Esophagus (tissue), 2 donors: ENCODE results near the gene TPRG1. TPM values are rescaled to one million over a fixed set of nuclear protein-coding genes. Genes with fewer than 3 reads are reported as not detected.

Experiments used
- H3K27ac ChIP-seq, 2 donors: one replicate each; pipeline ENCODE4 v1.5.1; 2013; ENCODE audit warnings: low read depth in 2 of 2, mild to moderate bottlenecking in 2 of 2, inconsistent platforms in 1 of 2, low read length in 1 of 2, moderate library complexity in 1 of 2
- H3K27me3 ChIP-seq, 2 donors: one replicate each; pipeline ENCODE4 v1.6.1; 2013; ENCODE audit warnings: low read length in 2 of 2, control low read depth in 1 of 2, mild to moderate bottlenecking in 1 of 2; ENCODE audit not compliant: insufficient read depth in 2 of 2, control insufficient read depth in 1 of 2
- H3K36me3 ChIP-seq, 2 donors: one replicate each; pipeline ENCODE4 v1.6.1; 2013; ENCODE audit warnings: low read length in 1 of 2; ENCODE audit not compliant: control insufficient read depth in 2 of 2, insufficient read depth in 2 of 2
- H3K4me1 ChIP-seq, 2 donors: one replicate each; pipeline ENCODE4 v1.6.1; 2013; ENCODE audit warnings: low read length in 1 of 2; ENCODE audit not compliant: control insufficient read depth in 2 of 2, insufficient read depth in 2 of 2
- H3K4me3 ChIP-seq, 2 donors: one replicate each; pipeline ENCODE4 v1.5.1; 2013; ENCODE audit warnings: low read length in 2 of 2, mild to moderate bottlenecking in 2 of 2, low read depth in 1 of 2, moderate library complexity in 1 of 2
- H3K9me3 ChIP-seq, 2 donors: one replicate each; pipeline ENCODE4 v1.6.1; 2013; ENCODE audit warnings: mild to moderate bottlenecking in 2 of 2, low read depth in 1 of 2, low read length in 1 of 2, moderate library complexity in 1 of 2; ENCODE audit not compliant: control insufficient read depth in 2 of 2, insufficient read depth in 1 of 2
- WGBS, 2 donors: extraction: QIAGEN DNeasy Blood & Tissue Kit; methylation state at CpG; one replicate each; pipeline ENCODE4 v1.1.7; 2013; 5-methylcytosine and 5-hydroxymethylcytosine counted together
- polyA plus RNA-seq, 2 donors: library from polyadenylated mRNA; stranded (reverse); fragments of 200-250 nt; gene quantifications; one replicate each; pipeline ENCODE4 v1.2.3, GENCODE V29; 2013
- donor health status: healthy with polysubstance abuse.
- donor health status: Bipolar disorder and iron deficiency.

TPRG1 gene
- polyA plus RNA-seq, 2 donors: 50.3 to 61.0 TPM

DNA sequence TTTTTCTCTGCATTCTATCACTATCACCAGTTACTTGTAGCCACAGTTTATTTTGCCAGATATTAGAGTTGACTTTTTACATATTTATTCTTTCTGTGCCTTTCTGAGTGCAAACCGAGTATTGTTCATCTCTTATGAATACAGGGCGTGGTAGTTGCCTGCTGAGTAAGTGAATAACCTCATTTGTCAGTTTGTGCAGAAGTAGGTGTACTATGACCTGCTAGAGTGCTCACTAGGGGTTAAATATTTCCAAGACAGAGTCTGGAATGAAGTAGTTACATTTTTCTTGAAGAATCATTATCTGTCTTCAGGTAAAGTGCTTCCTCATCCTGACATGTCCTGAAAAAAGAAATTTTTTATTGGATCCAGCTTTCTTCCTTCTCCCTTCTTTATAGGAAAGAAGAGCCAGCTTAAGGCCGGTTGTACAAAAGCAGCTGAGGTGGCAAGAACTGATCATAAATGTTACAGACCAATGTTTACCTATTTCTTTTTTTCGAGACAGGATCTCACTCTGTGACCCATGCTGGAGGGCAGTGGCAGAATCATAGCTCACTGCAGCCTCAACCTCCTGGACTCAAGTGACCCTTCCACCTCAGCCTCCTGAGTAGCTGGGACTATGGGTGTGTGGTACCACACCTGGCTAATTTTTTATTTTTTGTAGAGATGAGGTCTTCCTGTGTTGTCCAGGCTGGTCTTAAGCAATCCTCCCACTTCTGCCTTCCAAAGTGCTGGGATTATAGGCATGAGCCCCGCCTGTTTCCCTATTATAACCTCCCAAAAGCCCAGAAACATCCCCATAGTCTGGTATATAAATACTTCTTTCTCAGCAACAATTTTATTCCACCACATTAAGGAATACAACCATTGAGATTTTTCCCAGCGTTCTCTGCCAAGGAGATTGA lies 182.5 kb downstream of the TPRG1 start:
- Histone ChIP-seq H3K27ac (peak overlapping the region; percentile 71 to 92), H3K27me3 (no peaks in the 10 kb centered on the region), H3K4me3 (no peak overlapping the region), H3K36me3 (no peaks in the 10 kb centered on the region), H3K9me3 (no peaks in the 10 kb centered on the region), H3K4me1 (peaks cover 0 to 3% of the 10 kb centered on the region in 2 donors)
- WGBS, 2 donors: 61% methylated on average over 6 of the region's 6 CpGs

DNA sequence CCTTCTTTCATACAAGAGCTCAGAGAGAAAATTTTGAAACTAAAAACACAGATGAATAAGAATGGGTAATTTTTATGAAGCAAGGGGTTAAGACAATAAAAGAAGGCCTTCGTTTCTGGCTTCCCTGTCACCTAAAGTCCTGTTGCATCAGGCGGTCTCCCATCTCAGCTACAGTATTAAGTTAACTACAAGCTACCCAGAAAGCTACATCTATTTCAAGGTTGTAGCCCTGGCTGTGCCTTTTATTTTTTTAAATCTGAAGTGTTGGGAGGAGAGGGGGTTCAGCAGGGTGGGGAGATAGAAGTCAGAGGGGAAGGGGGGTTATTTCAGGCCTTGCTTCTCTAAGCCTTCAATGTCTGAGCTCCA lies 183.3 kb downstream of the TPRG1 start:
- H3K27ac ChIP-seq: peak overlapping the region; percentile 87 to 91
- H3K4me1 ChIP-seq: peaks cover 0 to 3% of the 10 kb centered on the region in 2 donors
- no peaks in the 10 kb centered on the region for H3K36me3 ChIP-seq
- H3K9me3 ChIP-seq: no peaks in the 10 kb centered on the region
- WGBS, 2 donors: 64 to 70% methylated on average over 2 of the region's 2 CpGs
- H3K27me3 ChIP-seq: no peaks in the 10 kb centered on the region
- H3K4me3 ChIP-seq: no peak overlapping the region

DNA sequence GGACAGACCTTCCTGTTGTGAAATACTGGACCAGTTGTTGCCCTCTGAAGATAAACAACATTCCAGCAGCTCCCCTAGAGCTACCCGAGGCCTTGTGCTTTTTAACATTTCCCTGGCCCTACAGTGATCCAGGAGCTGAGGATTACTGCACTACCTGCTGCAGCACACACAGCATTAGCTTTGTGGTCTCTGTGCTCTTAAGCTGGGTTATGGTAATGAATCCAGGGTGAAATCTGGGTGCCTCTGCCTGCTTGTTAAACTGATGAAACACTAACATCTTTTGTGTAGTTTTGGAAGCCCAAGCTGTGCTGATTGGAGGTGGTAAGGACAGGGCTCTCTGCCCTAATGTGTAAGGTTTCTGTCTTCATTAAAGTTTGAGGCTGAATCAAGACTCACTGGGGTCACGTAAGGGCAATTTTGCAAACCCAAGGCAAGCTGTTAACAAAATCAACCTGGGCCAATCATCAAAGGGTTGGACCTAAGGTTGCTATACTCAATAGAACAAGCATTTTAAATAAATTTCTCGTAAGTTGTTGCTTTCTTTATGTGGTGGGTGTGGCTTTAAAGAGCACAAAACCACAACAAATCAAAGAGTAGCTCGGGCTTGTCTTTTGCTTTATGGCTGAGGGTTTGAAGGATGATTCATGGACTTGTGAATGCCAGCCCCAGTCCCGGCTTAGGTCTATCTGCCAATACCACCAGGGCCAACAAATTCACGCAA lies 183.9 kb downstream of the TPRG1 start:
- Histone ChIP-seq H3K4me1 (peaks cover 0 to 3% of the 10 kb centered on the region in 2 donors), H3K9me3 (no peaks in the 10 kb centered on the region), H3K27ac (peak overlapping the region; percentile 87 to 91), H3K4me3 (no peak overlapping the region), H3K27me3 (no peaks in the 10 kb centered on the region), H3K36me3 (no peaks in the 10 kb centered on the region)
- WGBS, 2 donors: 29 to 38% methylated on average over 6 of the region's 6 CpGs

DNA sequence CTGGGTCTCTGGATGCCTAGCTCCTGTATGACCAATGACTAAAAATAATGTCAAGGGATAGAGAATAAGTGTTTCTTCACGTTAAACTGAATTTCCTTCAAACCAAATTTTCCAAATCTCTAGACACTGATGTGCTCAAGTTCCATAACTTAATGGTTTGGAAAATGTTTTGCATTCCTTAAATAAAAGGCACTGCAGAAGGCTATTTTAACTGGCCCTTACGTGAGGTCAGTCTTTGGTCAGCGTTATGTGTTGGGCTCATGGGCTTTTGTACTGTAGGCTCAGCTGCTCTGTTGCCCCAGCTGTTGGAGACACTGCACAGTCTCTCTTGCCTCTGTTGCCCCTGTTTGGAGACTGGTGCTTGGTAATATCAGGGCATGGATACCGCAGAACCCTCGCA lies 188.5 kb downstream of the TPRG1 start:
- Histone ChIP-seq H3K9me3 (no peaks in the 10 kb centered on the region), H3K4me3 (no peak overlapping the region), H3K27ac (no peak overlapping the region), H3K4me1 (peaks cover 0 to 3% of the 10 kb centered on the region in 2 donors), H3K36me3 (no peaks in the 10 kb centered on the region), H3K27me3 (no peaks in the 10 kb centered on the region)
- 89 to 91% methylated on average over 5 of the region's 5 CpGs for WGBS, 2 donors

DNA sequence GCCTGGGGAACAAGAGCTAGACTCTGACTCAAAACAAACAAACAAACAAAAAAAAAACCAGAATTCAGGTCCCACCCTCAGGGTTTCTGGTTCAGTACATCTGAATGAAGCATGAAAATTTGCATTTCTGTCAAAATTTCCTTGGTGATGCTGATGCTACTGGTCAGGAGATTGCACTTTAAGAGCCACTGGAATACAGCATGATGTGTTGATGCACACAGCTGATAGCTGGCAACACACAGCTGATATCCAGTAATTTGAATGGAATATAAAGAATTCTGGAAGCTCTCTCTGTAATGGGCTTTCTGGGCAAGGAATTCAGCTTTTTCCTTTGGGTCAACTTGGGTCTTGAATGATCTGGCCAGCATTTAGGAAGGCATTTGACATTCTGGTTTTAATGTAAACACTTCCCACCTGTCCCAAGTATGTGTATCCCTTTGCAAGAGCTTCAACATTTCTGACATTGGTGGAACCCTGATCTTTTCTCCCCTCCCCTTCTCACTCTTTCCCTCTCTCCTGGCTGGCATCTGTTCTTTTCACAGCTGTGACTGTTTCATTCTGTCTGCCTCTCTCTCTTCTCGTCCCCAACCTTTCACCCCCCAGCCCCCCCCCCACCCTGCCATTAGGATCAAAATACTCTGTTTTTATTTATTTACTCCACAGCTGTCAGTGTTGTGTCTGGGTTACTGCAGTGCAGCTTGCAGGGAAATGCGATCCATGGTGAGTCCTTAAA lies 189.5 kb downstream of the TPRG1 start:
- no peaks in the 10 kb centered on the region for H3K27me3 ChIP-seq
- H3K36me3 ChIP-seq: no peaks in the 10 kb centered on the region
- WGBS, 2 donors: 56 to 67% methylated on average over 2 of the region's 2 CpGs
- H3K4me3 ChIP-seq: no peak overlapping the region
- no peaks in the 10 kb centered on the region for H3K9me3 ChIP-seq
- no peaks in the 10 kb centered on the region for H3K4me1 ChIP-seq
- no peak overlapping the region for H3K27ac ChIP-seq

DNA sequence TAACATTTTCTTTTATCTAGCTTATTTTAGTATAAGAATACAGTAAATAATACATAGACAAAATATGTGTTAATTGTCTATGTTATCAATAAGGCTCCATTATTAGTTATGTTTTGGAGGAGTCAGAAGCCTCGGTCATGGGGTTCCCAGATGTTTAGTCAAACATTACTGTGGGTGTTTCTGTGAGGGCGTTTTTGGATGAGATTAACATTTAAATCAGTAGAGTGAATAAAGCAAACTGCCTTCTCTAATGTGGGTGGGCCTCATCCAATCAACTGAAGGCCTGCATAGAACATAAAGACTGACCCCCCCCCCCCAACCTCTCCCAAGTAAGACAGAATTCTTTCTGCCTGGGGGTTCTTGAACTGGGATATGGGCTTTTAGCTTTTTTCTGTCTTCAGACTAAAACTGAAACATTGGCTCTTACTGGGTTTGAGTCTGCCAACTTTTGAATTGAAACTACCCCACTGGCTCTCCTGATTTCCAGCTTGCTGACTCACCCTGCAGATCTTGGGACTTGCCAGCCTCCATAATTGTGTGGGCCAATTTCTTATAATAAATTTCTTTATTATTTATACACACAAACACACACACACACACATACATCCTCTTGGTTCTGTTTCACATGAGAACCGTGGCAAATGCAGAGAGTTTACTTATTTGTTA lies 192.0 kb downstream of the TPRG1 start:
- Histone ChIP-seq H3K4me3 (no peak overlapping the region), H3K27me3 (no peaks in the 10 kb centered on the region), H3K27ac (peak overlapping the region in 1 of 2 donors; percentile 33), H3K9me3 (no peaks in the 10 kb centered on the region), H3K36me3 (no peaks in the 10 kb centered on the region), H3K4me1 (no peaks in the 10 kb centered on the region)
- WGBS, 2 donors: 29 to 43% methylated on average over 3 of the region's 3 CpGs

DNA sequence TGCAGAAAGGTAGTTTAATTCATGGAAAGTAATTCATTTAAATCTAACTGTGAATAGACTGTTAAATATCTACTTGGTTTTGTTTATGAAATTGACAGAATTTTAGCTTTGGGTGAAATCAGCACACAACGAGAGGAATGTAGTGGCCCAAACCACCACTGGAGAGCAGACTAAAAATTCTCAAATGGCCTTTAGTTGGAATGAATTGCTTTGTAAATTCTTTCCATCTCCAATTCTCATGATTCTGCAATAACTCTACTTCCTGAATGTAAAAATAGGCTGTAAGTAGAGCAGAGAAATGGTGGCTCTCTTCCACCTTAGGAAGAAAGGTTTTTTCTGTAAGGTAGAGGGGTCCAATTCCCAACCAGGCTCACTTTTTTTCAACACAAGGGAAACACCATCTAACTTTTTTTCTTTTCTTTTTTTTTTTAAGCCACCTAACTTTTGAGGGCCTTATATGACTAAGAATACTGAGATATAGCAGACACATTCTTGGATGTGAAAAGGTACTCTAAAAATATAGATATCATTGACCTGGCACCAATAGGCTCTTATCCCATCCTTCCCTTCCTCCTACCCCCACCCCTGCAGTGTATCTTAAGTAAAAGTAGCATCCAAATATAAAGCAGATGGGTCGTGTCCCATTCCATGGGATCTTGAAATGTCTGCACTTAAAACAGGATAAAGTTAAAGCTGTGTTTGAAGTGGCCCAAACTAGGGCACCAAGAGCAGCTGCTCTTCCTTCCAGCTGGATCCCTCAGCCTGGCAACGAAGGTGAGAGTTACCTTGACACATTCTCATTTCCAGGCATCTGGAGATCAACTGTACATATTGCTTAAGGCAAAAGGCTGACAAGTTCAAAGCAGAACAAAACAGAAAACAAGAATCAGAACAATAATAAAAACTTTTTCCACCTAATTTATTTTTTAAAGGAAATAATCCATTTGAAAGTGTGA lies 194.1 kb downstream of the TPRG1 start:
- H3K36me3 ChIP-seq: no peaks in the 10 kb centered on the region
- WGBS, 2 donors: 58 to 65% methylated on average over 3 of the region's 3 CpGs
- no peaks in the 10 kb centered on the region for H3K9me3 ChIP-seq
- no peaks in the 10 kb centered on the region for H3K27me3 ChIP-seq
- H3K27ac ChIP-seq: no peak overlapping the region
- no peak overlapping the region for H3K4me3 ChIP-seq
- H3K4me1 ChIP-seq: no peaks in the 10 kb centered on the region

DNA sequence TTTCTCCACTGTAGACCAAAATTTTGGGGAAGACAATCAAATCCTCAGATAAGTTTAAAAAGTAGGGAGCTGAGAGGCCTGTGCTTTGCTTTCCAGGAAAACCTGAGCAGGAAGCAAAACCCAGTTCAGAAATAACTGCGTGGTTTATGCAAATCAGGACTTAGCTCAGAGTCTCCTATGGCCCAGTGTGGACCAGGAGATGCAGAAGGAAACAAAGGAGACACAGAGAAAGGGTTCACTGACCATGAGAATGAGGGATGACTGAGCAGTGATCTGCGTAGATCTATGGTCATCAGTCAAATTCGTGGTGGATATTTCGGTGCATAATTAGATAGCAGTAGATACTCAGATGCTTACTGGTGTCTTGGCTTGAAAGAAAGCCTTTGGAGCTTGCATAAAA lies 196.6 kb downstream of the TPRG1 start:
- Histone ChIP-seq H3K27me3 (no peaks in the 10 kb centered on the region), H3K4me3 (no peak overlapping the region), H3K9me3 (no peaks in the 10 kb centered on the region), H3K27ac (no peak overlapping the region), H3K4me1 (no peaks in the 10 kb centered on the region), H3K36me3 (no peaks in the 10 kb centered on the region)
- WGBS, 2 donors: 80 to 84% methylated on average over 4 of the region's 4 CpGs
